H1 (cell line): Measurements from ENCODE around the gene SMAD6. TPM values are rescaled to one million over a fixed set of nuclear protein-coding genes. Genes with fewer than 3 reads are reported as not detected.

Experiments used
- CEBPB ChIP-seq: IDR thresholded peaks from 2 replicates; pipeline ENCODE4 v1.6.1; 2012; ENCODE audit warnings: low read depth, low read length
- CHD1 ChIP-seq: IDR thresholded peaks from 2 replicates; pipeline ENCODE4 v1.6.1; 2012; ENCODE audit warnings: low read depth, low read length, improper control_type of control experiment
- CHD2 ChIP-seq: IDR thresholded peaks from 2 replicates; pipeline ENCODE4 v1.6.1; 2012; ENCODE audit warnings: low read length, improper control_type of control experiment
- EP300 ChIP-seq, 2 experiments: IDR thresholded peaks; 1 replicate in 1 of 2; 2 replicates in 1 of 2; pipeline ENCODE4 v1.6.1; 2011 to 2012; ENCODE audit warnings: low read depth in 2 of 2, low read length in 2 of 2, mild to moderate bottlenecking in 2 of 2, borderline replicate concordance in 1 of 2, inconsistent platforms in 1 of 2, moderate library complexity in 1 of 2
- GABPA ChIP-seq: IDR thresholded peaks from 2 replicates; pipeline ENCODE4 v1.6.1; 2011; ENCODE audit warnings: mild to moderate bottlenecking, low read length, moderate library complexity, borderline replicate concordance; ENCODE audit not compliant: insufficient read depth
- RFX5 ChIP-seq: IDR thresholded peaks from 2 replicates; pipeline ENCODE4 v1.6.1; 2011; ENCODE audit warnings: low read depth, low read length, improper control_type of control experiment, borderline replicate concordance
- SRF ChIP-seq: IDR thresholded peaks from 2 replicates; pipeline ENCODE4 v1.6.1; 2011; ENCODE audit warnings: mild to moderate bottlenecking, low read depth, low read length, moderate library complexity
- polyA plus RNA-seq, 7 experiments: library from polyadenylated mRNA; depleted of rRNA in 3 of 7; stranded (reverse) in 5 of 7; unstranded in 2 of 7; fragments of >200 nt in 5 of 7; fragments of 200-250 nt in 2 of 7; gene quantifications; 1 replicate in 5 of 7; 2 replicates in 1 of 7; 4 replicates in 1 of 7; pipeline versions ENCODE4 v1.2.1 to v1.2.3, GENCODE V29; 2011 to 2013; ENCODE audit warnings: missing spikeins in 2 of 7, mixed read lengths in 2 of 7
- total RNA-seq: library from RNA; stranded (reverse); fragmentation: NEBNext Ultra II Directional; extraction: Animal tissue kit (Norgen Biotek cat#: 25700); gene quantifications from 2 replicates; pipeline ENCODE4 v1.2.1, GENCODE V29; 2021
- TF ChIP-seq, protein P1 (sequence below): fragments of 300-600 bp; sonication (generic); IDR thresholded peaks from 2 replicates; pipeline ENCODE4 v1.7.1; 2012; ENCODE audit warnings: low read length, moderate library complexity, mild to moderate bottlenecking, inconsistent platforms; ENCODE audit not compliant: insufficient replicate concordance
- TF ChIP-seq, protein P2 (sequence below): IDR thresholded peaks from 2 replicates; pipeline ENCODE4 v1.6.1; 2011; ENCODE audit warnings: low read depth, mild to moderate bottlenecking, low read length; ENCODE audit not compliant: insufficient read depth

Gene SMAD6
- total and polyA plus RNA-seq, 2 of the 8 experiments (the other 6 are each of a cell fraction or from before 2014, with no cell fraction given) = 1.8 to 7.0 TPM

DNA sequence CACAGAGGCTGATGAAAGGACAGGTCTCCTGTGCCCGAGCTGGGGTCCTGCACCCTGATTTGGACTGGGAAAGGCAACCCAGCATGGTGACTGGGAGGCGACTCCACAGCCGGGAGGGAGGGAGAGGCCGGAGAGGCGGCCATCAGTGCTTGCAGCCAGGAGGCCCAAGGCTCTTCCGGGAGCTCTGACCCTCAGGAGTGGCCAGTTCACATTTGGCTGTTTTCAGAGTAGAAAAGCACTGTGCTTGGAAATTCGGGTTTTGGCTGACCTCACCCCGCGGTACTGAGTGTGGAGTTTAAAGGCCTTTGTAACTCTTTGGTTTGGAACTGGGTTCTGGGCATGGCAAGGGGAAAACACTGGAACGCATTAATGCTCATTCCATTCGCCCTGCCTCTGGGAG, 31.9 kb downstream of the SMAD6 start (continued):
- TF ChIP-seq, protein P1, sequence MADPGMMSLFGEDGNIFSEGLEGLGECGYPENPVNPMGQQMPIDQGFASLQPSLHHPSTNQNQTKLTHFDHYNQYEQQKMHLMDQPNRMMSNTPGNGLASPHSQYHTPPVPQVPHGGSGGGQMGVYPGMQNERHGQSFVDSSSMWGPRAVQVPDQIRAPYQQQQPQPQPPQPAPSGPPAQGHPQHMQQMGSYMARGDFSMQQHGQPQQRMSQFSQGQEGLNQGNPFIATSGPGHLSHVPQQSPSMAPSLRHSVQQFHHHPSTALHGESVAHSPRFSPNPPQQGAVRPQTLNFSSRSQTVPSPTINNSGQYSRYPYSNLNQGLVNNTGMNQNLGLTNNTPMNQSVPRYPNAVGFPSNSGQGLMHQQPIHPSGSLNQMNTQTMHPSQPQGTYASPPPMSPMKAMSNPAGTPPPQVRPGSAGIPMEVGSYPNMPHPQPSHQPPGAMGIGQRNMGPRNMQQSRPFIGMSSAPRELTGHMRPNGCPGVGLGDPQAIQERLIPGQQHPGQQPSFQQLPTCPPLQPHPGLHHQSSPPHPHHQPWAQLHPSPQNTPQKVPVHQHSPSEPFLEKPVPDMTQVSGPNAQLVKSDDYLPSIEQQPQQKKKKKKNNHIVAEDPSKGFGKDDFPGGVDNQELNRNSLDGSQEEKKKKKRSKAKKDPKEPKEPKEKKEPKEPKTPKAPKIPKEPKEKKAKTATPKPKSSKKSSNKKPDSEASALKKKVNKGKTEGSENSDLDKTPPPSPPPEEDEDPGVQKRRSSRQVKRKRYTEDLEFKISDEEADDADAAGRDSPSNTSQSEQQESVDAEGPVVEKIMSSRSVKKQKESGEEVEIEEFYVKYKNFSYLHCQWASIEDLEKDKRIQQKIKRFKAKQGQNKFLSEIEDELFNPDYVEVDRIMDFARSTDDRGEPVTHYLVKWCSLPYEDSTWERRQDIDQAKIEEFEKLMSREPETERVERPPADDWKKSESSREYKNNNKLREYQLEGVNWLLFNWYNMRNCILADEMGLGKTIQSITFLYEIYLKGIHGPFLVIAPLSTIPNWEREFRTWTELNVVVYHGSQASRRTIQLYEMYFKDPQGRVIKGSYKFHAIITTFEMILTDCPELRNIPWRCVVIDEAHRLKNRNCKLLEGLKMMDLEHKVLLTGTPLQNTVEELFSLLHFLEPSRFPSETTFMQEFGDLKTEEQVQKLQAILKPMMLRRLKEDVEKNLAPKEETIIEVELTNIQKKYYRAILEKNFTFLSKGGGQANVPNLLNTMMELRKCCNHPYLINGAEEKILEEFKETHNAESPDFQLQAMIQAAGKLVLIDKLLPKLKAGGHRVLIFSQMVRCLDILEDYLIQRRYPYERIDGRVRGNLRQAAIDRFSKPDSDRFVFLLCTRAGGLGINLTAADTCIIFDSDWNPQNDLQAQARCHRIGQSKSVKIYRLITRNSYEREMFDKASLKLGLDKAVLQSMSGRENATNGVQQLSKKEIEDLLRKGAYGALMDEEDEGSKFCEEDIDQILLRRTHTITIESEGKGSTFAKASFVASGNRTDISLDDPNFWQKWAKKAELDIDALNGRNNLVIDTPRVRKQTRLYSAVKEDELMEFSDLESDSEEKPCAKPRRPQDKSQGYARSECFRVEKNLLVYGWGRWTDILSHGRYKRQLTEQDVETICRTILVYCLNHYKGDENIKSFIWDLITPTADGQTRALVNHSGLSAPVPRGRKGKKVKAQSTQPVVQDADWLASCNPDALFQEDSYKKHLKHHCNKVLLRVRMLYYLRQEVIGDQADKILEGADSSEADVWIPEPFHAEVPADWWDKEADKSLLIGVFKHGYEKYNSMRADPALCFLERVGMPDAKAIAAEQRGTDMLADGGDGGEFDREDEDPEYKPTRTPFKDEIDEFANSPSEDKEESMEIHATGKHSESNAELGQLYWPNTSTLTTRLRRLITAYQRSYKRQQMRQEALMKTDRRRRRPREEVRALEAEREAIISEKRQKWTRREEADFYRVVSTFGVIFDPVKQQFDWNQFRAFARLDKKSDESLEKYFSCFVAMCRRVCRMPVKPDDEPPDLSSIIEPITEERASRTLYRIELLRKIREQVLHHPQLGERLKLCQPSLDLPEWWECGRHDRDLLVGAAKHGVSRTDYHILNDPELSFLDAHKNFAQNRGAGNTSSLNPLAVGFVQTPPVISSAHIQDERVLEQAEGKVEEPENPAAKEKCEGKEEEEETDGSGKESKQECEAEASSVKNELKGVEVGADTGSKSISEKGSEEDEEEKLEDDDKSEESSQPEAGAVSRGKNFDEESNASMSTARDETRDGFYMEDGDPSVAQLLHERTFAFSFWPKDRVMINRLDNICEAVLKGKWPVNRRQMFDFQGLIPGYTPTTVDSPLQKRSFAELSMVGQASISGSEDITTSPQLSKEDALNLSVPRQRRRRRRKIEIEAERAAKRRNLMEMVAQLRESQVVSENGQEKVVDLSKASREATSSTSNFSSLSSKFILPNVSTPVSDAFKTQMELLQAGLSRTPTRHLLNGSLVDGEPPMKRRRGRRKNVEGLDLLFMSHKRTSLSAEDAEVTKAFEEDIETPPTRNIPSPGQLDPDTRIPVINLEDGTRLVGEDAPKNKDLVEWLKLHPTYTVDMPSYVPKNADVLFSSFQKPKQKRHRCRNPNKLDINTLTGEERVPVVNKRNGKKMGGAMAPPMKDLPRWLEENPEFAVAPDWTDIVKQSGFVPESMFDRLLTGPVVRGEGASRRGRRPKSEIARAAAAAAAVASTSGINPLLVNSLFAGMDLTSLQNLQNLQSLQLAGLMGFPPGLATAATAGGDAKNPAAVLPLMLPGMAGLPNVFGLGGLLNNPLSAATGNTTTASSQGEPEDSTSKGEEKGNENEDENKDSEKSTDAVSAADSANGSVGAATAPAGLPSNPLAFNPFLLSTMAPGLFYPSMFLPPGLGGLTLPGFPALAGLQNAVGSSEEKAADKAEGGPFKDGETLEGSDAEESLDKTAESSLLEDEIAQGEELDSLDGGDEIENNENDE = no peak
- TF ChIP-seq SRF = no peak
- TF ChIP-seq, protein P2, sequence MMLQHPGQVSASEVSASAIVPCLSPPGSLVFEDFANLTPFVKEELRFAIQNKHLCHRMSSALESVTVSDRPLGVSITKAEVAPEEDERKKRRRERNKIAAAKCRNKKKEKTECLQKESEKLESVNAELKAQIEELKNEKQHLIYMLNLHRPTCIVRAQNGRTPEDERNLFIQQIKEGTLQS = no peak
- no peak for TF ChIP-seq CHD2
- no peak for TF ChIP-seq CEBPB
- TF ChIP-seq GABPA = no peak
- TF ChIP-seq CHD1 = no peak
- no peak for TF ChIP-seq RFX5
- TF ChIP-seq EP300 (IDR thresholded peaks at IDR 0.05; ENCODE audit: borderline replicate concordance in 1 of 2, low read depth in 2 of 2, low read length in 2 of 2) = no peak
- TF ChIP-seq, all 59 proteins: peak for 0
